ENCODE data around the gene AP4B1. TPM values are rescaled to one million over a fixed set of nuclear protein-coding genes. Genes with fewer than 3 reads are reported as not detected.

AP4B1 gene
- total and polyA plus RNA-seq, 2 of the 13 experiments (the other 11 are each of a cell fraction or from before 2014, with no cell fraction given) = 8.5 to 12.0 TPM

- TF ChIP-seq, protein P1, sequence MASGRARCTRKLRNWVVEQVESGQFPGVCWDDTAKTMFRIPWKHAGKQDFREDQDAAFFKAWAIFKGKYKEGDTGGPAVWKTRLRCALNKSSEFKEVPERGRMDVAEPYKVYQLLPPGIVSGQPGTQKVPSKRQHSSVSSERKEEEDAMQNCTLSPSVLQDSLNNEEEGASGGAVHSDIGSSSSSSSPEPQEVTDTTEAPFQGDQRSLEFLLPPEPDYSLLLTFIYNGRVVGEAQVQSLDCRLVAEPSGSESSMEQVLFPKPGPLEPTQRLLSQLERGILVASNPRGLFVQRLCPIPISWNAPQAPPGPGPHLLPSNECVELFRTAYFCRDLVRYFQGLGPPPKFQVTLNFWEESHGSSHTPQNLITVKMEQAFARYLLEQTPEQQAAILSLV (CRISPR knock-in tag; IDR thresholded peaks at IDR 0.05; ENCODE audit: borderline replicate concordance) = 0 out of 2 replicates have a peak, but pooled peaks have one; percentile 8
- TF ChIP-seq ZNF24 (IDR thresholded peaks at IDR 0.05) (no peak), ZNF251 (CRISPR knock-in tag; IDR thresholded peaks at IDR 0.05) (no peak), ZIK1 (CRISPR knock-in tag; IDR thresholded peaks at IDR 0.05; ENCODE audit: borderline replicate concordance, low read depth) (no peak), RARA (CRISPR knock-in tag; IDR thresholded peaks at IDR 0.05) (no peak; the same call in 1 of the 2 replicates), CSRNP2 (CRISPR knock-in tag; conservative IDR thresholded peaks at IDR 0.05; ENCODE audit: low read depth) (no peak), U2AF2 (IDR thresholded peaks at IDR 0.05; ENCODE audit: low read depth, low read length) (no peak), ZMYM3 (CRISPR knock-in tag; IDR thresholded peaks at IDR 0.05) (peak; percentile 10; the same call in 1 of the 2 replicates), NKX3-1 (CRISPR knock-in tag; IDR thresholded peaks at IDR 0.05) (0 out of 2 replicates have a peak, but pooled peaks have one; percentile 4), NCOR1 (IDR thresholded peaks at IDR 0.05; ENCODE audit: borderline replicate concordance, low read length) (no peak), HHEX (CRISPR knock-in tag; IDR thresholded peaks at IDR 0.05) (no peak), ZFP82 (CRISPR knock-in tag; IDR thresholded peaks at IDR 0.05; ENCODE audit: borderline replicate concordance) (peak; percentile 84; the same call in 1 of the 2 replicates), FLYWCH1 (CRISPR knock-in tag; IDR thresholded peaks at IDR 0.05) (no peak), NFIC (IDR thresholded peaks at IDR 0.05; ENCODE audit: low read length) (no peak), RFXANK (CRISPR knock-in tag; IDR thresholded peaks at IDR 0.05) (no peak), ZNF546 (CRISPR knock-in tag; conservative IDR thresholded peaks at IDR 0.05) (no peak), THAP7 (CRISPR knock-in tag; IDR thresholded peaks at IDR 0.05) (no peak), ISX (CRISPR knock-in tag; conservative IDR thresholded peaks at IDR 0.05) (no peak; the same call in 1 of the 2 replicates), MEF2D (CRISPR knock-in tag; IDR thresholded peaks at IDR 0.05) (0 out of 2 replicates have a peak, but pooled peaks have one; percentile 12), TGIF2 (CRISPR knock-in tag; IDR thresholded peaks at IDR 0.05) (no peak), ZFX (CRISPR knock-in tag; IDR thresholded peaks at IDR 0.05; ENCODE audit: low read depth) (peak; percentile 51; the same call in 1 of the 2 replicates), ZSCAN31 (CRISPR knock-in tag; IDR thresholded peaks at IDR 0.05; ENCODE audit: low read depth) (0 out of 2 replicates have a peak, but pooled peaks have one; percentile 18), ZMAT3 (CRISPR knock-in tag; conservative IDR thresholded peaks at IDR 0.05) (no peak; the same call in 1 of the 2 replicates)
- TF ChIP-seq, protein P2, sequence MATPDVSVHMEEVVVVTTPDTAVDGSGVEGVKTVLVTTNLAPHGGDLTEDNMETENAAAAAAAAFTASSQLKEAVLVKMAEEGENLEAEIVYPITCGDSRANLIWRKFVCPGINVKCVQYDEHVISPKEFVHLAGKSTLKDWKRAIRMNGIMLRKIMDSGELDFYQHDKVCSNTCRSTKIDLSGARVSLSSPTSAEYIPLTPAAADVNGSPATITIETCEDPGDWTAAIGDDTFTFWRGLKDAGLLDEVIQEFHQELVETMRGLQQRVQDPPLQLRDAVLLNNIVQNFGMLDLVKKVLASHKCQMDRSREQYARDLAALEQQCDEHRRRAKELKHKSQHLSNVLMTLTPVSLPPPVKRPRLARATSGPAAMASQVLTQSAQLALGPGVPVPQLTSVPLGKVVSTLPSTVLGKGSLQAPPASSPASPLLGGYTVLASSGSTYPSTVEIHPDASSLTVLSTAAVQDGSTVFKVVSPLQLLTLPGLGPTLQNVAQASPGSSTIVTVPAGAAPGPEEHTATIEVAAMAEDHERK (CRISPR knock-in tag; IDR thresholded peaks at IDR 0.05; ENCODE audit: low read depth) = no peak
Observed at GRCh38 chr1:113905435-113905861, 849 bp upstream of the AP4B1 start (continued).

Data from HepG2 (cell line).